Upper lobe of left lung (tissue), 6 donors: ENCODE measurements around the gene RABL6. TPM values are rescaled to one million over a fixed set of nuclear protein-coding genes. Genes with fewer than 3 reads are reported as not detected.

Experiments
- ATAC-seq, 2 donors: fragments of 200-7000 bp; cut with Tn5 transposase; one replicate each; pipeline ENCODE4 v1.9.1; 2022; ENCODE audit warnings: mild to moderate bottlenecking in 2 of 2, moderate library complexity in 2 of 2; ENCODE audit not compliant: low FRiP score in 2 of 2
- DNase-seq, 2 donors: peaks; one replicate each; pipeline ENCODE4 v3.0.0-alpha.2; 2019 to 2020
- H3K27ac ChIP-seq, 4 donors: fragments of 200-600 bp; sonication (generic); one replicate each; pipeline ENCODE4 v1.5.1; 2016 to 2019
- H3K27me3 ChIP-seq, 4 donors: fragments of 200-600 bp; sonication (generic); one replicate each; pipeline ENCODE4 v1.5.1; 2017 to 2019
- H3K36me3 ChIP-seq, 4 donors: fragments of 200-600 bp; sonication (generic); one replicate each; pipeline ENCODE4 v1.5.1; 2016 to 2019
- H3K4me1 ChIP-seq, 4 donors: fragments of 200-600 bp; sonication (generic); one replicate each; pipeline ENCODE4 v1.5.1; 2018 to 2019
- H3K4me3 ChIP-seq, 4 donors: fragments of 200-600 bp; sonication (generic); one replicate each; pipeline ENCODE4 v1.5.1; 2017 to 2019; ENCODE audit warnings: mild to moderate bottlenecking in 2 of 4, moderate library complexity in 1 of 4
- H3K9me3 ChIP-seq, 4 donors: fragments of 200-600 bp; sonication (generic); one replicate each; pipeline ENCODE4 v1.5.1; 2018 to 2019
- EP300 ChIP-seq, 4 donors: sonication (generic); formaldehyde crosslinking; IDR thresholded peaks; one replicate each; pipeline ENCODE4 v1.5.1; 2017; ENCODE audit warnings: antibody characterized with exemption in 4 of 4, control low read depth in 2 of 4
- POLR2A ChIP-seq, 4 donors: fragments of 450-650 bp; IDR thresholded peaks; one replicate each; pipeline ENCODE4 v1.5.1; 2016 to 2017; ENCODE audit warnings: antibody characterized with exemption in 4 of 4, mild to moderate bottlenecking in 2 of 4
- POLR2AphosphoS5 ChIP-seq, 2 donors: sonication (generic); formaldehyde crosslinking; IDR thresholded peaks; one replicate each; pipeline ENCODE4 v1.5.1; 2017; ENCODE audit warnings: antibody characterized with exemption in 2 of 2
- WGBS, 2 donors: methylation state at CpG; one replicate each; pipeline ENCODE4 v1.1.5; 2017 to 2018; 5-methylcytosine and 5-hydroxymethylcytosine counted together
- total RNA-seq, 6 donors: library from RNA; depleted of rRNA in 4 of 6; stranded (reverse); fragments of >200 nt in 4 of 6; gene quantifications; one replicate each; pipeline versions ENCODE4 v1.1.0 to v1.2.1, GENCODE V29; 2016 to 2021
- TF ChIP-seq, protein P1 (sequence below), 6 experiments: fragments of 450-650 bp in 4 of 6; fragments of 200-600 bp in 2 of 6; sonication (generic) in 2 of 6; IDR thresholded peaks; one replicate each; pipeline ENCODE4 v1.5.1; 2016 to 2019; ENCODE audit warnings: antibody characterized with exemption in 6 of 6
- donor health status: DM: no; HTN: no; CAD: no; lungs with moderate emphysema.
- donor health status: DM: no; HTN: yes; CAD: no; lungs with severe emphysema.

The RABL6 gene
- total RNA-seq, 6 donors from 2014 or later = 47.2 to 128 (median 78.9) TPM

DNA sequence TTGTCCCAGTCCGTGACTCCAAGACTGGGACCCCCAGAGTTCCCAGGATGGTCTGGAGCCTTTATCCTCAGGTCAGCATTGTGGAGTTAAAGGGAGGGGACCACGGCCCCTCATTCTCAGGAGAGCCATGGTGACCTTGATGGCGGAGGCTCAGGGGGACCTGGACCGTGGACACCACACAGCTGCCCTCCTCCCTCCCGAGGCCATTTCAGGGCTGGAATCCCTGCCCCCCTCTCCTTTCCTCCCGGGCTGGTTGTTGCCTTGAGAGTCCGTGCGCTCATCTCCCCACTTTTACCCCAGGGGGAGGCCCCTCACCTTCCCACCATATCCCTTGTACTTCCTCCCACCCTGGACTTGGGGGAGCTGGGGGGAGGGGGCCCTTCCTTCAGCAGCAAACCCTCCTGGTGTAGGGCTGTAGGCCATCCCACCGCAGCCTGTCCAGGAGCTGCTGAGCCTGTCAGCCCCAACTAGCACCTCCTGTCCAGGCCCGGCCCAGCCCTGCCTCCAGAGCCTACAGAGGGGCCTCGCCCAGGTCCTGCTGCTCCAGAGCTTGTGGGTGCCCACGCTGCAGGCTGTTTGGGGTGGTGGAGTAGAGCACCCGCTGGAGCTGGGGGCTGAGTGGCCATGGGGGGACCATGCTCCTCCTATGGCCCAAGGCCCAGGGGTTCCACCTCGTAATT lies 20.2 kb downstream of the RABL6 start:
- ATAC-seq = no peak
- DNase-seq = peak in 1 of 2 donors; percentile 47
- H3K4me3 ChIP-seq = no peak overlapping the region
- no peaks in the 10 kb centered on the region for H3K4me1 ChIP-seq
- WGBS, 2 donors = 94 to 96% methylated on average over 12 of the region's 14 CpGs
- TF ChIP-seq, protein P1, sequence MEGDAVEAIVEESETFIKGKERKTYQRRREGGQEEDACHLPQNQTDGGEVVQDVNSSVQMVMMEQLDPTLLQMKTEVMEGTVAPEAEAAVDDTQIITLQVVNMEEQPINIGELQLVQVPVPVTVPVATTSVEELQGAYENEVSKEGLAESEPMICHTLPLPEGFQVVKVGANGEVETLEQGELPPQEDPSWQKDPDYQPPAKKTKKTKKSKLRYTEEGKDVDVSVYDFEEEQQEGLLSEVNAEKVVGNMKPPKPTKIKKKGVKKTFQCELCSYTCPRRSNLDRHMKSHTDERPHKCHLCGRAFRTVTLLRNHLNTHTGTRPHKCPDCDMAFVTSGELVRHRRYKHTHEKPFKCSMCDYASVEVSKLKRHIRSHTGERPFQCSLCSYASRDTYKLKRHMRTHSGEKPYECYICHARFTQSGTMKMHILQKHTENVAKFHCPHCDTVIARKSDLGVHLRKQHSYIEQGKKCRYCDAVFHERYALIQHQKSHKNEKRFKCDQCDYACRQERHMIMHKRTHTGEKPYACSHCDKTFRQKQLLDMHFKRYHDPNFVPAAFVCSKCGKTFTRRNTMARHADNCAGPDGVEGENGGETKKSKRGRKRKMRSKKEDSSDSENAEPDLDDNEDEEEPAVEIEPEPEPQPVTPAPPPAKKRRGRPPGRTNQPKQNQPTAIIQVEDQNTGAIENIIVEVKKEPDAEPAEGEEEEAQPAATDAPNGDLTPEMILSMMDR (IDR thresholded peaks at IDR 0.05) = no peak
- TF ChIP-seq POLR2AphosphoS5 (IDR thresholded peaks at IDR 0.05) (no peak), EP300 (IDR thresholded peaks at IDR 0.05) (no peak), POLR2A (IDR thresholded peaks at IDR 0.05) (no peak)
- H3K27ac ChIP-seq = no peak overlapping the region
- peaks cover 3 to 97% (median 77%) of the 10 kb centered on the region in 4 donors for H3K36me3 ChIP-seq
- no peaks in the 10 kb centered on the region for H3K27me3 ChIP-seq
- H3K9me3 ChIP-seq = no peaks in the 10 kb centered on the region

DNA sequence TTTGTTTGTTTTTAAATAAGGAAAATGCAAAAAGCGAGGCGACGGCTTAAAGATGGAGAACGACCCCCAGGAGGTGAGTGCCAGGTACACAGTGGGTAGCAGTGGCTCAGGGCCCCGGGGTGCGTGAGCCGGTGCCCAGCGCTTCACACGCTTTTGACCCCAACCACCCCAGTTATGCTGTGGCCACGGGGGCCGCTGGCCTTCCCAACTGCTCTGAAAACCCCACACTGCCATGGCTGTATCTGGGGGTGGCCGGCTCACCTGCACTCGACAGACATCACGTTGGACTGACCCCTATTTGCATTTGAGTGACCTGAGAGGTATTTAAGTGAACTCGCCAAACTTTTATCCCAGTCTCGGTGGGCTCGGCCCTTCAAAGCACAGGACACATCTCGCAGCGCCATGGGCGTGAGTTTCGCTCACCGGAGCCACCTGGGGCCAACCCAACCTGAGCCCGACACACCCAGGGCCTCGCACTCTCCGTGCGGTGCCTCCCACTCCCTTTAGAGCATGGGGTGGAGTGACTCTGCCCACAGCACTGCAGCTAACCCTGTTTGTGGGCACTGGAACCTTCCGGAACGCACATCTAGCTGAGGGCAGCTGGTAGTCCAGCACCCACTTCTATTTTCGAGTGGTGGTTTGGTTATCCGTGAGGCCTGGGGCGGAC lies 20.9 kb downstream of the RABL6 start:
- no peaks in the 10 kb centered on the region for H3K27me3 ChIP-seq
- H3K9me3 ChIP-seq = no peaks in the 10 kb centered on the region
- WGBS, 2 donors = 96 to 97% methylated on average over 19 to 31 of the region's 31 CpGs
- H3K4me3 ChIP-seq = no peak overlapping the region
- no peak for ATAC-seq
- DNase-seq = peak in 1 of 2 donors; percentile 57
- peaks cover 3 to 94% (median 77%) of the 10 kb centered on the region in 4 donors for H3K36me3 ChIP-seq
- no peaks in the 10 kb centered on the region for H3K4me1 ChIP-seq
- no peak for TF ChIP-seq POLR2A (IDR thresholded peaks at IDR 0.05)
- TF ChIP-seq, protein P1 (IDR thresholded peaks at IDR 0.05) = no peak
- no peak for TF ChIP-seq POLR2AphosphoS5 (IDR thresholded peaks at IDR 0.05)
- no peak for TF ChIP-seq EP300 (IDR thresholded peaks at IDR 0.05)
- H3K27ac ChIP-seq = no peak overlapping the region

DNA sequence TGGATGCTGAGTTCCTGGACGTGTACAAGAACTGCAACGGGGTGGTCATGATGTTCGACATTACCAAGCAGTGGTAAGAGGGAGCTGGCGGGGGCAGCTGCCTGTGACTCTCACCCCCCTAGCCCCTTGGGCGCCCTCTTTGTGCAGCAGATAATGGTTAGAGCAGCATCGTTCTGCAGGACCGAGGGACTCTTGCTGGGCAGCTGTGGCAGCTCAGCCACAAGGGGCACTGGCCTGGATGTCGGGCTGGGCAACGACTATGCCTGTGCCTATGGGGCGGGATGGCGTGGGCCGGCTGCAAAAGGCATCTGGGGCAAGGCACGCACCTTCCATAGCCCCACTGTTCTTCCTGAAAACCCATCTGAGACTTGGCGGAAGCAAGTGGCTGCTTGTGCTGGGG lies 21.7 kb downstream of the RABL6 start:
- Histone ChIP-seq H3K4me1 (no peaks in the 10 kb centered on the region), H3K36me3 (peaks cover 3 to 92% (median 74%) of the 10 kb centered on the region in 4 donors), H3K4me3 (no peak overlapping the region), H3K9me3 (no peaks in the 10 kb centered on the region), H3K27me3 (no peaks in the 10 kb centered on the region), H3K27ac (no peak overlapping the region)
- WGBS, 2 donors = 90 to 95% methylated on average over 12 to 14 of the region's 14 CpGs
- DNase-seq (peak in 1 of 2 donors; percentile 61), ATAC-seq (no peak)
- TF ChIP-seq POLR2A (IDR thresholded peaks at IDR 0.05) = no peak
- no peak for TF ChIP-seq EP300 (IDR thresholded peaks at IDR 0.05)
- TF ChIP-seq, protein P1 (IDR thresholded peaks at IDR 0.05) = no peak
- TF ChIP-seq POLR2AphosphoS5 (IDR thresholded peaks at IDR 0.05) = no peak

DNA sequence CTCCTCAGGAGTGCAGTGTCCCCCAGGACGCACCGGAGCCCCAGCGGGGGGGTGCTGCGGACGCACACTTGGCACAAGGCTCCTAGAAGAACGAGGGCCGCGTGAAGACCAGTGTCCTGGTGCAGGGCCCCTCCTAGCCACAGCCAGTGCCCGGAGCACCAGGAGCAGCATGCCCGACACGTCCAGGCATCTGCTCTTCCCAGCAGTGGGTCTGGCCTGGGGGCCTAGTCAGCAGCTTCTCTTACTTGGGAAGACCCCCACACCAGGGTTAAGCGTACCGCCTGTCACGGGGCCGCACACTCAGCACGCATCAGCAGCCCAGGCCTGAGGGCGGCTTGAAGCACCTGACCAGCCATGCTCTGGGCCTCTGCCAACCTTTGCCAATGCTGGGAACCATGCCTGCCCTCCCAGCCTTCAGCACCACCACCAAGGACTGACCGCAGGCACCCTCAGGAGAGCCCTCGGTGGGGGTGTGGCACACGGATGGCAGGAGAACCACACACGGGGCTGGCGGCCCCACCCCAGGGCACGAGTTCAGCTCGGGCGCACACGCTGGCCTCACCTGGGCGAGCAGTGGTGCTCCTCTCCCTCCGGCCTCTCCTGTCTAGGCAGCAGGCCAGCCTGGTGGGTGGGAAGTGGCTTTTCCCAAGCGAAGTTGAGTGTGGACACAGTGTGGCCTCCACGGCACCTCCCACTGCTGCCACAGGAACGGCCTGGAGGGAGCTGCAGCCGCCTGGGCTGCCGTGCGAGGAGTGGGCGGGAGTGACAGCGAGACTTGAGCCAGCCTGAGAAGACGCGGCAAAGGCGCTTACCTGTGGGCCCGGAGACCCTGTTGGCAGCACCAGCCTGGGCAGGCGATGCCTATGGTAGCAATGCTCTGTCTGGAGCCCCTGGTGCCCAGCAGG lies 22.5 kb downstream of the RABL6 start:
- Histone ChIP-seq H3K4me1 (no peaks in the 10 kb centered on the region), H3K27ac (no peak overlapping the region), H3K27me3 (no peaks in the 10 kb centered on the region), H3K4me3 (no peak overlapping the region), H3K36me3 (peaks cover 3 to 83% (median 70%) of the 10 kb centered on the region in 4 donors), H3K9me3 (no peaks in the 10 kb centered on the region)
- TF ChIP-seq EP300 (IDR thresholded peaks at IDR 0.05) (no peak), POLR2AphosphoS5 (IDR thresholded peaks at IDR 0.05) (no peak)
- DNase-seq = peak in 1 of 2 donors; percentile 69
- ATAC-seq = no peak
- 91 to 93% methylated on average over 22 to 36 of the region's 41 CpGs for WGBS, 2 donors
